Erythroblast (primary cell): ENCODE results near the gene FXYD5.
"Not testable (repeated sequence)": the region's sequence is repeated elsewhere in the genome, so short reads cannot be mapped to it uniquely, and the experiment has no call there.

Experiments used
- DNase-seq, 2 experiments: peaks; one replicate each; lab custom pipeline; 2025; lab: John Stamatoyannopoulos, UW
- GATA1 ChIP-seq: IDR thresholded peaks from 2 replicates; pipeline ENCODE4 v1.6.1; 2011; ENCODE audit warnings: low read depth, mild to moderate bottlenecking, control low read depth, low read length, moderate library complexity
- POLR2A ChIP-seq: IDR thresholded peaks from 2 replicates; pipeline ENCODE4 v1.6.1; 2011; ENCODE audit warnings: mild to moderate bottlenecking, low read length

The FXYD5 gene

DNA sequence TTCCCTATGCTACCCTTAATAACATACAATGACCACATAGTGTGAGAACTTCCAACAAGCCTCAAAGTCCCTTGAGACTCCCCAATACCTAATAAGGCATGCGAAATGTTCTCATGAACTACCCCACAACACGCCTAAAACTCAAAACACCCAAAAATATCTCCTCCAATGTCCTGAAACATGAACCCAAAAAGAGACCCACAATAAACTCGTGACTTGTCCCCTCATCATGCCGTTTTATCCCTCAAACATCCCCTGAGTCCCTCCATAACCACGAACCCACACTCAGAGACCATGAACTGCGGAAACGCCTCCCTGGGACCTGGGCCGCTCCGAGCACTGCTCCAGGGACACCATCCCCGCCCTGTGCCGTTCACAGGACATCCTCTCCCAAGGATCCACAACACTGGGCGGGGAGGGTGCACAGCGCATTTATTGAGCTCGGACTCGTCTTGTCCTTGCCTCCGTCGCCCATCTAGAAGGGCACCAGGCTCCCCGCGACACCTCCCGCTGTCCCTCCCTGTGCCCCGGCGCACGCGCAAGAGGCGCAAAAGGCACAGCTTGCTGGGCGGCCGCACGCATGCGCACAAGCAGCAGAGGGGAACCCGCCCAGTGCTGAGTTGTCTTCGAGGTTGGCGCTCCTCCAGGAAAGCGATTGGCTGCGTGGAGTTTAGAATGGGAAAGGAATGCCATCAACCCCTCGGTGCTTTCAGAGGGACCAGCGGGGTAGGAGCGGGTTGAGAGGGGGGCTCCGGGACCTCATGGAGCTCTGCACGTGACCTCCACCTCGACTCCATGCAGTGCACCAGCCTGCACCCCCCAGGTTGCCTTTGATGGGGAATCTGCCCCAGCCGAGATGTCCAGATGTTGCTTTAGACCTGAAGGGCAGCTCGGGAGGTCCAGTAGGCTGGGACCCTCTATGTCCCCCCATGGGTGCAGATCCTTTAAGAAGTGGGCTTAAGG lies 30.2 kb upstream of the FXYD5 start:
- TF ChIP-seq POLR2A (peak; percentile 68), GATA1 (no peak)
- peak; percentile 86 to 94 for DNase-seq

DNA sequence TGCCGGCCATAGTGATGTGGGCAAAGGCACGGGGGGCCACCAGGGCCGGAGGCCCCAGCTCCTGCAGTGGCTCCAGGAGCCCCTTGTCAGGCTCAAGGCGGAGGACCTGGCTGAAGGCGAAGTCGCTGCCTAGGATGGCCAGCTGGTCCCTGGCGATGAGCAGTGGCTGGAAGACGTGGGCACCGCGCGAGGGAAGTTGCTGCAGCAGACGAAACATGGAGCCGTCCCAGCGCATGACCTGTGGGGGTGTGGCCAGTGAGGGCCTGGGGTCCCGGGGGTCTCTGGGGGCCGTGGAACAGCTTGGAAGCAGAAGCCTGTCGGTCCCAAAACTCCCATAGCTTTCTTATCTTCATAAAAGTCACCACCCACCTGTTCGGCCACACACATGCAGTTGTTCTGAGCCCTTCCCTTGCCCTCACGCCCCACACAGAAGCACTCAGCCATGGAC lies 29.2 kb upstream of the FXYD5 start:
- DNase-seq: no peak
- TF ChIP-seq POLR2A: no peak
- TF ChIP-seq GATA1: no peak

DNA sequence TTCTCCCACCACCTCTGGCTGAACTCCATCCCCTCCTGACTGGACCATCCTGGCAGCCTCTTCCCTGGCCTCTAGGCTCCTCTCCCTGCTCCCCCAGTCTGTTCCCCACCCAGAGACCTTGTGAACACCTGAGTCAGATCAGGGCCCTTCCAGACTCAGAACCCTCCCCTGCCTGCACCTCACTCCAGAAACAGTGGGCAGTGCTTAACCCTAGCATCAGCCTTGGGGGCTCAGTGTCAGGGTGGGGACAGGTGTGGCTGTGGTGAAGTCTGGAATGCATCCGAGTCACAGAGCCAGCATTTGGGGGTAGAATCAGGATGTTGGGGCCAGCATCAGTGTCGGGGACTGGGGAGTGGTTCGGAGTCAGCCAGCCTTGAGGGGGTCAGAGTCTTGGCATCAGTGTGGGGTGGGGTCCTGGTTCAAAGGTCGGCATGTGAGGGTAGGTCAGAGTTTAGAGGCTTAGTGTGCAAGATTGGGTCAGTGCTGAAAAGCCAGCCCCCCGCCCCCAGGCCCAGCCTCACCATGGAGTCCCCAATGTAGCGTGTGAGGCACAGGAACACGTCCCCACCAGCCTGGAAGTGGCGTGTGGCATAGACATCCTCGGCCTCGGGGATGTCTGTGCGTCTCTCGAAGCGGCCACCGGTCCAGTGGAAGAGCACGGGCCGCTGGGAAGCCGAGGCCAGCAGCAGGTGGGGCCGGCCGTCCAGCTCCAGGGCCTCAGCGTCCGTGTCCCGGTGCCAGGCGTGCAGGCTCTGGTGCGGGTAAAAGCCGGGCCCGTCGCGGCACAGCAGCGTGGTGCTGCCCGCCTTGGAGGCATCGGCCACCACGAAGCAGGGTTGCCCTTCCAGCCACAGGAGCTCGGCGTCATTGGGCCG lies 28.5 kb upstream of the FXYD5 start:
- DNase-seq: no peak
- TF ChIP-seq GATA1 (no peak), POLR2A (no peak)

DNA sequence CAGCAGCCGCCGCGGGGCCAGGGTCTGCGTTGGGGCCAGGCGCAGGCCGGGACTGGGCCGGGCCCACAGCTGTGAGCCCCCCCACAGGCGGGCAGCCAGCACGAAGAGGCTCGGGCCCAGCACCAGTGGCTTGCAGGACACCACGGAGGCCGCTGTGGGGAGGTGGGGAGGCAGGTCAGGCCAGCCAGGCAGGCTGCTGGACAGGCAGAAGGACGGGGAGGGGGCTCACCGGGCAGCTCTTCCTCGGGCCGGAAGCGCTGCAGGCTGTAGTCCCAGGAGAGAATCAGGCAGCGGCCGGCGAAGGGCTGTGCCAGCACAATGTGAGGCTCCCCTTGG lies 27.9 kb upstream of the FXYD5 start:
- DNase-seq: no peak
- no peak for TF ChIP-seq GATA1
- no peak for TF ChIP-seq POLR2A

DNA sequence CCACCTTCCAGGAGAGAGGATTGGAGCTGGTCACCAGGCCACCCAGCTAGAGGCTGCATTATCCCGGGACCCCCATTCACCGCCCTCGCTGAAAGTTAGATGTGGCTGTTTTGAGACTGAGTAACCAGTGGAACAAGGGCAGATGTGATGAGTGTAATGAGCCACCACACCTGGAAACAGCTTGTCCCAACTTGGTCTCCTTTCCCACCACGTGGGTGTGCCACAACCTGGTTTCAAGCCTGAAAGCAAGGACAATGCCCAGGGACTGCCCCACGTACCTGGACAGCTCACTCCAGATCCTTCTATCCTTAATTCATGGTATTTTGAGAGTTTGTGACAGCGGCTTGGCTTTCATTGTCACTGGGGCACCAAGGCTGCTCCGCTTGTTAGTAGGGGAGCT lies 26.7 kb upstream of the FXYD5 start:
- no peak for DNase-seq
- TF ChIP-seq POLR2A (no peak), GATA1 (no peak)

DNA sequence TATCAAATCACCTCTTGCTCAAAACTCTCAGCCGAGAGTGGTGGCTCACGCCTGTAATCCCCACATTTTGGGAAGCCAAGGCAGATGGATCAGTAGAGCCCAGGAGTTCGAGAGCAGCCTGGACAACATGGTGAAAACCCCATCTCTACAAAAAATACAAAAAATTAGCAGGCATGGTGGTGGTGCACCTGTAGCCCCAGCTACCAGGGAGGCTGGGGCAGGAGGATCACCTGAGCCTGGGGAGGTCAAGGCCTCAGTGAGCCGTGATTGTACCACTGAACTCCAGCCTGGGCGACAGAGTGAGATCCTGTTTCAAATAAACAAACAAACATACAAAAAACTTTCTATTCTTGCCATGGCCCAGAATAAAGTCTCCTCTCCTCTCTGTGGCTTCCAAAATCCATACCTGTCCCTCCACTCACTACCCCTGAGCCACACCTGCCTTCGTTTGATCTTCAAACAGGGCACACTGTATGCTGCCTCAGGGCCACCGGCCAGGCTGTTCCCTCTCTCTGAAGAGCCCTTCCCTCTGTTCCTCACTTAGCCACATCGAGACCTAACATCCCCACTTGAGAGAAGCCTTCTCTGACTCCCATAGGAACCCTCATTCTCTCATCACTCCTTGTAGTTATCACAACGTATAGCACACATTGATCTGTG lies 26.0 kb upstream of the FXYD5 start:
- TF ChIP-seq POLR2A: no peak
- no peak for TF ChIP-seq GATA1
- DNase-seq: no peak

DNA sequence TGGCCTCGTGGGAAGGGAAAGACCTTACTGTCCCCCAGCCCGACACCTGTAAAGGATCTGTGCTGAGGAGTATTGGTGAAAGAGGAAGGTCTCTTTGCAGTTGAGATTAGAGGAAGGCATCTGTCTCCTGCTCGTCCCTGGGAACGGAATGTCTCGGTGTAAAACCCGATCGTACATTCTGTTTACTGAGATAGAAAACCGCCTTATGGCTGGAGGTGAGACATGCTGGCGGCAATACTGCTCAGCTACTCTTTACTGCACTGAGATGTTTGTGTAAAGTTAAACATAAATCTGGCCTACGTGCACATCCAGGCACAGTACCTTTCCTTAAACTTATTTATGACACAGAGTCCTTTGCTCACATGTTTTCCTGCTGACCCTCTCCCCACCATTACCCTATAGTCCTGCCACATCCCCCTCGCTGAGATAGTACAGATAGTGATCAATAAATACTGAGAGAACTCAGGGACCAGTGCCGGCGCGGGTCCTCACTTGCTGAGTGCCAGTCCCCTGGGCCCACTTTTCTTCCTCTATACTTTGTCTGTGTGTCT lies 24.7 kb upstream of the FXYD5 start:
- DNase-seq: not testable (repeated sequence)

DNA sequence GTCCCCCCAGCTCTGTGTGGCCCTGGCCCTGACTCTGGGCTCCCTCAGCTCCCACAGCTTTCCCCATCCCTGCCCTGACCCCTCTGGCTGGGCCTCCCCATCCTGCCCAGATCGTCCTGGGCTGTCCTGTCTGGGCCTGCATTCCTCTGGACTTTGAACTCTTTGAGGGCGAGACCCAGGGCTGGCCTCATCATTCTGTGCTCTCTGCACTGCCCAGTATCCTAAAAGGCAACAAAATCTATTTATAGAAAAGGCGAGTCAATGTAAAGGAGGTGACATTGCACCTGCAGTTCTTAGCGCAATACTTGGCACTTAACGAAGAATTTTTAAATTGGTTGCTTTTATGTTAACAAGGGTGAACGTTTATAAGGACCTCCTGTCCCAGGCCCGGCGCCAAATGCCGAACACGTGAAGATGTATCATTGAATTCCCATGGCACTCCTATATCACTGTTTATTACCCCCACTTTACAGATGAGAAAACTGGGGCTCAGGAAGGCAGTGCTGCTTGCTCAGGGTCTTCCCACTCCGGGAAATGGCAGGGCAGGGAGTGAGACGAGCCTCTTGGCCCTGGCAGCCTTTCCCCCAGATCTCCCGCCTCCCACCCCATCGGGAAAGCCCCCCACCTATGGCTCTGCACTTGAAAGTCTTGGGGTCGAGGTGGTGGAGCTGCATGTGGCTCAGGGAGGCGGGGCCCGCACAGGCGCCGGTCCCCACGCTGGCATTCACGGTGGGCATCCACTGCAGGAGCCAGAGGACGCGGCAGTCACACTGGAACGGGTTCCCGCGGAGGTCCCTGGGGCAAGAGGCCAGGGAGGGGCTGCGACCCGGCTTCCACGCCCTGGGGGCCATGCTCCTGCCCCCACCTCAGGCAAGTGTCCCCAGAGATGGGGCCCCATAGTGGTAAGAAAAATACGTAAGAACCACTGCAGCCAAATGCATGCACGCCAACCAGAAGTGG lies 23.5 kb upstream of the FXYD5 start:
- TF ChIP-seq GATA1 (no peak), POLR2A (no peak)
- DNase-seq: no peak

DNA sequence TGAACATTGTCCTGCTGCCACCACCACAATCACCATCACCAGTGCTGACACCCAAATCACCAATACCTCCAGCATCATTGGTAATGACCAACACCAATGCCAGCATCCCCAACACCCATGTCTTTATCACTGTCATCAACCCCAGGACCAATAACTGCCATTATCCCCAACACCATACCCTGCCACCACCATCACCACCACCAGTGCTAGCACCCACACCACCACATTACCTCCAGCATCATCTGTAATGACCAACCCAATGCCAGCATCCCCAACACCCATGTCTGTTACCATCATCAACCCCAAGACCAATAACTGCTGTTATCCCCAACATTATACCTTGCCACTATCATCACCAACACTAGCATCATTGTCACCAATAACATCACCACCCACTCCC lies 22.3 kb upstream of the FXYD5 start:
- no peak for TF ChIP-seq POLR2A
- TF ChIP-seq GATA1: no peak
- no peak for DNase-seq

DNA sequence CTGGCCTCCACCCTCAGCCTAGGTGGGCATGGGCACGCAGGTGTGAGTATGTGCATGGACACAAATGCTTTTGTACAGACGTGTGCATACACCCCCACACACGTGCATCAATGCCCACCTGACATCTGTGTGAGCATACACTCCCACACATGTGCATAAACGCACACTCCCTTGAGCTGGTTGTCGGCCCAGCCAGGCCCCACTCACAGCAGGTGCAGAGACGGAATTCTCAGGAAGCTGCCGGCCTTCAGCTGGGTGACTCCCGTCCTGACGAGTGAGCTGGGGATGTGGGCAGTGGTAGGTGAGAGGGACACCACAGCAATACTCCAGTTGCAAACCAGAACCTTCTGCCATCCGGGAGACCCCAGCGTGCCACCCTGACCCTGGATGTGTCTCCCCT lies 20.7 kb upstream of the FXYD5 start:
- DNase-seq: no peak
- no peak for TF ChIP-seq GATA1
- no peak for TF ChIP-seq POLR2A

DNA sequence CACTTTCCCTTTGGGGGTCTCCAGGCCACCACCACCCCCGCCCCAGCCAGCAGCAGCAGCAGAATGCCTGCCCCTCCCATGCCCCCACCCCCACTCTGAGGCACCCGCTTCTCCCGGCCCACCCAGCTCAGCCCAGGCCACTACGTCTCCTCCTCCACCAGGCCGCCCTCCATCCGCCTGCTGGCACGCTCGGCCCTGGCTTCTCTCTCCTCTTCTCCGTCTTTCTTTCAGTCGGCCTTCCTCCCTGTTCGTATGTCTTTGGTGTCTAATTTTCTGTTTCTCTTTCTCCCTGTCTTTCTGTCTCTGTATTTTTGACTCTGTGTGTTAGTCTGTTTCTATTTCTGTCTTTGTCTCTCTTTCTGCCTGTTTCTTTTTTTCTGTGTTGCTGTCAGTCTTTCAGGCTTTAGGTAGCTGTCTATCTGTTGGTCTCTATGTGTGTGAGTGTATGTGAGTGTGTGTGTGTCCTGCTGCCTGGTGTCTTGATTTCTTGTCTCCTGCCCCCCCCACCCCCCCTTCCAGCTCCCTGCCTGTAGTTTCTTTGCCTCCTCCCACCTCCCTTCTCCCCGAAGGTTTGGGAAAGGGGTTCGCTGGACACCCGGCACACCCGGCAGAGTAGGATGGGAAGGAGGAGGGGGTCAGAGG lies 19.8 kb upstream of the FXYD5 start, which contains the start of gene LGI4:
Gene LGI4, minus strand, starts transcription at position 459 of the 642 bp plus-strand sequence. Its CDS starts 379 bp downstream, at position 80.
- no peak for DNase-seq
- TF ChIP-seq POLR2A: no peak
- TF ChIP-seq GATA1: no peak

DNA sequence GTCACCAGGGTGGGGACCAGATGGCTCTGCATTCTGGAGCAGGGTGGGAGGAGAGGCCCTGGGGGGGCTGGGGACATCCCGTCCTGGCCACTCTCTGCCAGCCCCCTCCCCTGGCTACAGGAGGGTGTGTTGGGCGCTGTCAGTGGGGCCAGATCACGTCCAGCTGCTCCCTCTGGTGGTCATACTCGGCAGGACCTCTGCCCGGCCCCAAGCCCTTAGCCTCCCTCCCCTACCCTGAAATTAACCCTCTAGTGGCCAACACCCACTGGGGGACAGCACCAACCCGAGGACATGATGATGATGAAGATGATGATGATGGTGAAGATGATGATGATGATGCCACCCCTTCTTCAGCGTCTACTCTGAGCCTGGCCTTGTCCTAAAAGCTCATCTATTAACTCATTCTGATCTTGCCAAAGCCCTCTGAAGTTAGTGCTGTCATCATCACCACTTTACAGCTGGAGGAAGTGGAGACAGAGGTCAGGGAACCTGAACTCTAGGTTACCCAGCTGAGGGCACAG lies 19.1 kb upstream of the FXYD5 start:
- DNase-seq: peak; percentile 68 to 79
- TF ChIP-seq POLR2A (no peak), GATA1 (no peak)

DNA sequence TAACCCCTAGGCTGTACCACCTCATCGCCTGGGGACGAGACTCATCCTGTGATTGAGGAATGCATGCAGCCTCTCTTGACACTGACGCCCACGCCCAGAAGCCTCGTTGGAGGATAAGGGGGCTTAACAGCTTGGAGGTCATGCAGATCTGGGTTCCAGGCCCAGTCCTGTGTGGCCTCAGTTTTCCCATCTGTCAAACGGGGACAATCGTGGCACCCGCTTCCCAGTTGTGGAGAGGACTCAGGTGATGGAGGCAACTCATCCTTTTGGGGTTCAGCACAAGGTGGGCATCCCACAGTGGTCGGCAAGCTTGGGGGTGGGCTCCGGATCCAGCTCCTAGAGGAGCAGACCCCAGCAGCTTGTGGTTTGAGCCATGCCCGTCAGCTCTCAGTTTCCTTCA lies 18.3 kb upstream of the FXYD5 start:
- no peak for DNase-seq
- TF ChIP-seq GATA1: no peak
- no peak for TF ChIP-seq POLR2A
